GM12891 (cell line): ENCODE measurements around the gene KIAA1328.

ENCODE experiments used
- POLR2A ChIP-seq: IDR thresholded peaks from 2 replicates; pipeline ENCODE4 v1.6.1; 2011; ENCODE audit warnings: low read depth, low read length, control low read depth
- POLR2AphosphoS5 ChIP-seq: IDR thresholded peaks from 2 replicates; pipeline ENCODE4 v1.6.1; 2011; ENCODE audit warnings: low read depth, low read length, control low read depth
- SPI1 ChIP-seq: IDR thresholded peaks from 2 replicates; pipeline ENCODE4 v1.6.1; 2011; ENCODE audit warnings: low read depth, low read length, control low read depth
- TAF1 ChIP-seq: IDR thresholded peaks from 2 replicates; pipeline ENCODE4 v1.6.1; 2011; ENCODE audit warnings: low read depth, low read length, control low read depth

- TF ChIP-seq TAF1 = no peak
- no peak for TF ChIP-seq POLR2A
- no peak for TF ChIP-seq POLR2AphosphoS5
- no peak for TF ChIP-seq SPI1
These were observed 347.0 kb downstream of the KIAA1328 start for GRCh38 chr18:37175727-37176620.
